CD14-positive monocyte (primary cell): ENCODE data around the gene USP3. TPM values are rescaled to one million over a fixed set of nuclear protein-coding genes. Genes with fewer than 3 reads are reported as not detected.

ENCODE experiments used
- DNase-seq, 3 donors: peaks; one replicate each; pipeline ENCODE4 v3.0.0-alpha.2; 2011 to 2022
- H2AFZ ChIP-seq: 2 replicates; pipeline ENCODE4 v1.6.0; 2012; ENCODE audit warnings: mild to moderate bottlenecking, low read depth, low read length, inconsistent platforms; ENCODE audit not compliant: insufficient read depth, poor library complexity, severe bottlenecking
- H3K27ac ChIP-seq, 2 donors: 1 replicate in 1 of 2; 2 replicates in 1 of 2; pipeline ENCODE4 v1.5.1; 2012 to 2013; ENCODE audit warnings: low read length in 2 of 2, control low read depth in 1 of 2, inconsistent platforms in 1 of 2, low read depth in 1 of 2, mild to moderate bottlenecking in 1 of 2
- H3K27me3 ChIP-seq, 2 donors: one replicate each; pipeline versions ENCODE4 v1.6.0 to v1.6.1; 2011 to 2013; ENCODE audit warnings: low read length in 2 of 2; ENCODE audit not compliant: control insufficient read depth in 2 of 2, insufficient read depth in 2 of 2
- H3K36me3 ChIP-seq, 2 donors: replicated peaks in 1 of 2; 1 replicate in 1 of 2; 2 replicates in 1 of 2; pipeline versions ENCODE4 v1.5.1 to v1.6.1; 2012 to 2013; ENCODE audit warnings: low read length in 2 of 2, control low read depth in 1 of 2, inconsistent platforms in 1 of 2, mild to moderate bottlenecking in 1 of 2; ENCODE audit not compliant: insufficient read depth in 2 of 2, control insufficient read depth in 1 of 2
- H3K4me1 ChIP-seq, 2 donors: 1 replicate in 1 of 2; 2 replicates in 1 of 2; pipeline versions ENCODE4 v1.5.1 to v1.6.1; 2012 to 2013; ENCODE audit warnings: low read length in 2 of 2, control low read depth in 1 of 2, inconsistent platforms in 1 of 2, mild to moderate bottlenecking in 1 of 2, moderate library complexity in 1 of 2; ENCODE audit not compliant: insufficient read depth in 2 of 2, control insufficient read depth in 1 of 2
- H3K4me2 ChIP-seq: replicated peaks from 2 replicates; pipeline ENCODE3; 2012; ENCODE audit warnings: low read length, moderate library complexity, mild to moderate bottlenecking; ENCODE audit not compliant: poor library complexity, severe bottlenecking; ENCODE audit errors: extremely low read depth
- H3K4me3 ChIP-seq, 3 experiments: fragments of 200-600 bp in 1 of 3; sonication (generic) in 1 of 3; replicated peaks in 1 of 3; 1 replicate in 2 of 3; 2 replicates in 1 of 3; pipeline ENCODE4 v1.5.1; 2011 to 2013; ENCODE audit warnings: low read length in 3 of 3, mild to moderate bottlenecking in 3 of 3, control low read depth in 2 of 3, low read depth in 2 of 3, inconsistent platforms in 1 of 3, moderate library complexity in 1 of 3
- H3K79me2 ChIP-seq: 2 replicates; pipeline ENCODE4 v1.6.0; 2012; ENCODE audit warnings: mild to moderate bottlenecking, control low read depth, inconsistent platforms, low read length, moderate library complexity; ENCODE audit not compliant: insufficient read depth
- H3K9ac ChIP-seq: 2 replicates; pipeline ENCODE4 v1.6.0; 2017; ENCODE audit warnings: low read length, mild to moderate bottlenecking; ENCODE audit not compliant: insufficient read depth, poor library complexity, severe bottlenecking
- H3K9me3 ChIP-seq, 2 donors: replicated peaks in 1 of 2; 1 replicate in 1 of 2; 2 replicates in 1 of 2; pipeline versions ENCODE4 v1.5.1 to v1.6.1; 2012 to 2013; ENCODE audit warnings: low read length in 2 of 2, control low read depth in 1 of 2; ENCODE audit not compliant: control insufficient read depth in 1 of 2, insufficient read depth in 1 of 2
- H4K20me1 ChIP-seq: 2 replicates; pipeline ENCODE4 v1.6.0; 2012; ENCODE audit warnings: mild to moderate bottlenecking, low read length, control low read depth, moderate library complexity; ENCODE audit not compliant: insufficient read depth
- H3K27ac Mint-ChIP-seq, 7 donors: one replicate each; pipeline ENCODE4 v1.8.0; 2020; ENCODE audit warnings: mild to moderate bottlenecking in 7 of 7, mixed read lengths in 7 of 7, moderate library complexity in 6 of 7, inconsistent platforms in 2 of 7
- H3K27me3 Mint-ChIP-seq, 3 donors: one replicate each; pipeline ENCODE4 v1.8.0; 2021 to 2022; ENCODE audit warnings: low read depth in 3 of 3, mild to moderate bottlenecking in 3 of 3, mixed read lengths in 3 of 3, moderate library complexity in 3 of 3, inconsistent platforms in 1 of 3
- H3K36me3 Mint-ChIP-seq, 2 donors: one replicate each; pipeline ENCODE4 v1.8.0; 2020; ENCODE audit warnings: mixed read lengths in 2 of 2, inconsistent platforms in 1 of 2, mild to moderate bottlenecking in 1 of 2
- H3K4me1 Mint-ChIP-seq: one replicate; pipeline ENCODE4 v1.8.0; 2020; ENCODE audit warnings: mild to moderate bottlenecking, mixed read lengths
- H3K4me3 Mint-ChIP-seq, 2 donors: one replicate each; pipeline ENCODE4 v1.8.0; 2020; ENCODE audit warnings: mild to moderate bottlenecking in 2 of 2, mixed read lengths in 2 of 2, moderate library complexity in 1 of 2
- H3K9me3 Mint-ChIP-seq, 7 donors: one replicate each; pipeline ENCODE4 v1.8.0; 2020 to 2022; ENCODE audit warnings: mixed read lengths in 7 of 7, mild to moderate bottlenecking in 6 of 7, moderate library complexity in 6 of 7, inconsistent platforms in 2 of 7
- WGBS: methylation state at CpG from one replicate; pipeline ENCODE4 v1.1.5; 2013; ENCODE audit warnings: missing lambda C conversion rate; ENCODE audit not compliant: insufficient coverage; 5-methylcytosine and 5-hydroxymethylcytosine counted together
- intact Hi-C, 2 donors: fragments of 100-400 bp; cut with micrococcal nuclease; formaldehyde crosslinking; loops; one replicate each; pipeline versions ENCODE4 v1.15.0 to v1.15.1; 2023
- polyA plus RNA-seq, 3 donors: library from polyadenylated mRNA; depleted of rRNA in 1 of 3; unstranded in 2 of 3; stranded (reverse) in 1 of 3; fragments of 300-500 nt in 2 of 3; fragments of >200 nt in 1 of 3; fragmentation: Illumina TruSeq in 2 of 3; gene quantifications; 1 replicate in 2 of 3; 2 replicates in 1 of 3; pipeline ENCODE4 v1.2.3, GENCODE V29; 2012 to 2021
- TF ChIP-seq, protein P1 (sequence below): fragments of 200-600 bp; IDR thresholded peaks from one replicate; pipeline ENCODE4 v1.8.0; 2022; ENCODE audit warnings: antibody characterized with exemption, mild to moderate bottlenecking

USP3 gene
- polyA plus RNA-seq, 3 donors, result 91.4 to 167 (median 122) TPM

DNA sequence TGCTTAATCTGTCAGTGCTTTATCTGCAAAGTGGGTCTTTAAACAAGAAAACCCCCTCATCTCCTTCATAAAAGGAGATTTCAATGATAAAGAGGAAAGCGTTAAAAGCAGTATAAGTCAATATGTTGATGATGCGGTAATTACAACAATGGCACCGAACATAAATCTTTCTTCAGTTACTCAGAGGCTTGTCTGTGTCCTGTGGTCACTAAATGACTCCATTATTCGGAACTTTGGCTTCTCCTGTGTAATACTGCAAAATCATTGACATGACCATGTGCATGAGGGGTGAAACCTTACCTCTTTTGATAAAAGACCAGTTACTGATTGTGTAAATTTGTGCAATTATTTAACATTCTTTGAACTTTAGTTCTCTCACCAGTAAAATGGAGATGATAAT is 4.8 kb upstream of the USP3 start:
- TF ChIP-seq, protein P1, sequence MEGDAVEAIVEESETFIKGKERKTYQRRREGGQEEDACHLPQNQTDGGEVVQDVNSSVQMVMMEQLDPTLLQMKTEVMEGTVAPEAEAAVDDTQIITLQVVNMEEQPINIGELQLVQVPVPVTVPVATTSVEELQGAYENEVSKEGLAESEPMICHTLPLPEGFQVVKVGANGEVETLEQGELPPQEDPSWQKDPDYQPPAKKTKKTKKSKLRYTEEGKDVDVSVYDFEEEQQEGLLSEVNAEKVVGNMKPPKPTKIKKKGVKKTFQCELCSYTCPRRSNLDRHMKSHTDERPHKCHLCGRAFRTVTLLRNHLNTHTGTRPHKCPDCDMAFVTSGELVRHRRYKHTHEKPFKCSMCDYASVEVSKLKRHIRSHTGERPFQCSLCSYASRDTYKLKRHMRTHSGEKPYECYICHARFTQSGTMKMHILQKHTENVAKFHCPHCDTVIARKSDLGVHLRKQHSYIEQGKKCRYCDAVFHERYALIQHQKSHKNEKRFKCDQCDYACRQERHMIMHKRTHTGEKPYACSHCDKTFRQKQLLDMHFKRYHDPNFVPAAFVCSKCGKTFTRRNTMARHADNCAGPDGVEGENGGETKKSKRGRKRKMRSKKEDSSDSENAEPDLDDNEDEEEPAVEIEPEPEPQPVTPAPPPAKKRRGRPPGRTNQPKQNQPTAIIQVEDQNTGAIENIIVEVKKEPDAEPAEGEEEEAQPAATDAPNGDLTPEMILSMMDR, result no peak
- Mint-ChIP-seq H3K27me3 (peaks cover 0 to 4% (median 2%) of the 10 kb centered on the region in 3 donors), H3K4me1 (peaks cover 69% of the 10 kb centered on the region), H3K36me3 (peaks cover 2 to 8% of the 10 kb centered on the region in 2 donors), H3K4me3 (no peak overlapping the region), H3K27ac (no peak overlapping the region), H3K9me3 (peaks cover 0 to 2% (median 0%) of the 10 kb centered on the region in 7 donors)
- peak overlapping the region; percentile 95 to 100 for H3K27ac ChIP-seq
- H3K4me1 ChIP-seq, result peaks cover 88 to 93% of the 10 kb centered on the region in 2 donors
- peak overlapping the region; percentile 89 for H3K4me2 ChIP-seq
- H3K9ac ChIP-seq, result no peak overlapping the region
- no peak overlapping the region for H2AFZ ChIP-seq
- peaks cover 54% of the 10 kb centered on the region for H3K79me2 ChIP-seq
- no peaks in the 10 kb centered on the region for H3K27me3 ChIP-seq
- no peaks in the 10 kb centered on the region for H3K36me3 ChIP-seq
- no peaks in the 10 kb centered on the region for H3K9me3 ChIP-seq
- H4K20me1 ChIP-seq, result no peaks in the 10 kb centered on the region
- H3K4me3 ChIP-seq, result peak overlapping the region in 1 of 3 experiments; percentile 84
- intact Hi-C loops, result loop anchor here in 1 of 2 donors (1.0 to 10.0 kb wide), 4 partner anchors 8 to 958 kb away; no protein-coding TSS in a partner anchor
- 100% methylated on average over 2 of the region's 4 CpGs for WGBS
- no peak for DNase-seq

GRCh38 chr15:63500265-63501250 is 3.8 kb upstream of the USP3 start:
- 4% methylated on average over 3 of the region's 8 CpGs for WGBS
- H3K9me3 ChIP-seq, result no peaks in the 10 kb centered on the region

More at GRCh38 chr15:63500265-63501250, 3.8 kb upstream of the USP3 start:
- Histone ChIP-seq H3K4me3 (peak overlapping the region in 1 of 3 experiments; percentile 84), H3K36me3 (no peaks in the 10 kb centered on the region), H3K27me3 (no peaks in the 10 kb centered on the region), H3K4me1 (peaks cover 79 to 84% of the 10 kb centered on the region in 2 donors), H3K27ac (peak overlapping the region; percentile 98 to 100), H4K20me1 (peaks cover under 1% of the 10 kb centered on the region), H3K4me2 (peak overlapping the region; percentile 89), H3K79me2 (peaks cover 54% of the 10 kb centered on the region), H2AFZ (no peak overlapping the region), H3K9ac (peak overlapping the region; percentile 54)
- peak in 2 of 3 donors; percentile 82 to 84 for DNase-seq
- Mint-ChIP-seq H3K36me3 (peaks cover 2 to 8% of the 10 kb centered on the region in 2 donors), H3K4me1 (peaks cover 61% of the 10 kb centered on the region), H3K4me3 (peak overlapping the region; percentile 55 to 69), H3K27ac (no peak overlapping the region), H3K27me3 (peaks cover 0 to 4% (median 2%) of the 10 kb centered on the region in 3 donors), H3K9me3 (peaks cover 0 to 2% (median 0%) of the 10 kb centered on the region in 7 donors)
- intact Hi-C loops, result loop anchor here in 1 of 2 donors (1.0 to 10.0 kb wide), 4 partner anchors 9 to 957 kb away; no protein-coding TSS in a partner anchor
- TF ChIP-seq, protein P1, result no peak
